HG02938 (cell line): ENCODE data around the gene CNBP.
A peak's percentile ranks its signal among the peaks of the same experiment; 100 is the strongest.
"Not testable (repeated sequence)": the region's sequence is repeated elsewhere in the genome, so short reads cannot be mapped to it uniquely, and the experiment has no call there.

ENCODE experiments used
- ATAC-seq: cut with Tn5 transposase; IDR thresholded peaks from one replicate; pipeline ENCODE4 v1.9.1; 2021; ENCODE audit warnings: mild to moderate bottlenecking, moderate library complexity; ENCODE audit not compliant: unreplicated experiment

Gene CNBP

GRCh38 chr3:129183569-129184395 lies at the start of gene CNBP:
CNBP (minus strand) TSS chr3:129183896; CDS start chr3:129171757, 12,139 bp downstream.
- ATAC-seq, result peak; percentile 91

DNA sequence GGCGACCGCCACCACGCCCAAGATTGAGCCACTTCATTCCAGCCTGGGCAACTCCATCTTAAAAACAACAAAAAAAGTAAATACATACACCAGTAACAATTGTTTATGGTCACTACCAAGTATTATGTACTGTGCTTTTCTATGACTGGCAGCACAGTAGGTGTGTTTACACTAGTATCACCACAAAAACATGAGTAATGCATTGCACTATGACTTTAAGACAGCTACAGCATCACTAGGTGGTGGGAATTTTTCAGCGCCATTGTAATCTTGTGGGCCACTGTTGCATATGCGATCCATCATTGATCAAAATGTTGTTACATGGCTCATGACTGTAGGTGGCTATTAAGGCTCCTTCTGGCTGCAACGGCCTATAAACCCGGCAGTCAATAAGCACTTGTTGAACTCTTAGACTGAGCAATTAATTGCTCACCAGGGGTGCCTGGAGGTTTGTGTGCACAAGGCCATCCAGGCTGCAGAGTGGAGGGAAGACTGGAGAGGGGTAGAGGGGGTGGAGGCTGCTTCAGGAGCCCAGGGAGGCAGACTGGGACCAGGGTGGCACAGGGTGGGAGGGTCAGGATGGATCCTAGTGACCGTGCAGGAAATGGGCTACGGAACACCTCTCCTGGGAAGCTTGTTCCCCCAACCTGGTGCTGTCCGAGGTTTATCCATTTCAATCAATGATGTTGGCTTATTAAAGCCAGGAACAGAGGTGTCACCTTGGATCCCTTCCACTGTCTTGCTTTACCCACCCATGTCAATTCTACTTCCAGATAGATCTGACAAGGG lies 47.8 kb upstream of the CNBP start:
- no peak for ATAC-seq

DNA sequence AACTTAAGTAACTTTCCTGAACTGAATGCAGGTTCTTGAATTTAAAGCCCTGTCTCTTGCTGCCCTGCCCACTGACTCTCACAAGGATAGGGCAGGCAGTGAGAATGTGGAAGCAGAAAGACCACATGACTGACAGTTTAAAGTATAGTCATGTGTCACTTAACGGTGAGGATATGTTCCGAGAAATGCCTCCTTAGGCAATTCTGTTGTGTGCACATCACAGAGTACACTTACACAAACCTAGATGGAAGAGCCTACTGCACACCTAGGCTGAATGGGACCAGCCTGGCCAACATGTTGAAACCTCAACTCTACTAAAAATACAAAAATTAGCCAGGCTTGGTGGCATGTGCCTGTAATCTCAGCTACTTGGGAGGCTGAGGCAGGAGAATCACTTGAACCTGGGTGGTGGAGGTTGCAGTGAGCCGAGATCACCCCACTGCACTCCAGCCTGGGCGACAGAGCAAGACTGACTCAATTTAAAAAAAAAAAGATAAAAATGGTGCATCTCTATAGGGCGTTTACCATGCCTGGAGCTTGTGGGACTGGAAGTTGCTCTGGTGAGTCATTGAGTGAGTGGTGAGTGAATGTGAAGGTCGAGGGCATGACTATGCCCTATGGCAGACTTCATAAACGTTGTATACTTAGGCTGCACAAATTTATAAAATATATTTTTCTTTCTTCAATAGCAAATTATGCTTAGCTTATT lies 46.8 kb upstream of the CNBP start:
- ATAC-seq, result no peak

GRCh38 chr3:129228891-129229585 lies 45.3 kb upstream of the CNBP start:
- no peak for ATAC-seq

DNA sequence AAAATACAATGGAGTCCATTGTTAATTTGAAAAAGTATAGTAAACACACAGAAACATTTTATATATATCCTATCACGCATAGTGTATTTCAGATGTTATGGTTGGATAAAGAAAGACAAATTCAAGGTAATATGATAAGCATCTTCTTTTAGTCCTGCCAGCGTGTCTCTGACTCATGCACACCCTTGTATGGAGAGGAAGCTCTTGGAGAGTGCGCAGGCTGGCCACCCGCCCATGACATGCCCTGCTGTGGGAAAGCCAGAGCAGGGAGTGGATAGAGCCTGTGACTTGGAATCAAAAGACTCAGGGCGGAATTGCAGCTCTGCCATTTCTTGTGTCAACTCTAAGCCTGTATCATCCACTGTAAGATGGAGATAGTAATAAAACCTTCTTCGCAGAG lies 42.7 kb upstream of the CNBP start:
- ATAC-seq, result no peak

DNA sequence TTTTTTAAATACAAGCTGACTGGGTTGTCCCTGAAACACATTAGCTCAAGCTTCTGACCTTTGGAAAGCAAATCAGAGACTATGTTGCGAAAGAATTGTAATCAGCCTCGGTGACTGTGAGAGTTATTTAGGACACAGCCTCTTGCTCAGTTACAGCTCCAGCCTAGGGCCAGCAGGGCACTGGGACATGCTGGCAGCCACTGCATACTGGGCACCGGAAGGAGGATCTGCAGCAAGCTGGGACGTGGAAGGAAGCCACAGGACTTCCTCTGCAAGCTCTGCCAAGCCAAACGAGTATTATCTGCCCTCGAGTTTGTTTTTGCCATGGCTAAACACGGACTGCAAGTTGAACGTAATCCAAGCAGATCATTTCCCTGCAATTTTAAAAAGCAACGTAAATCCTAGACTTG lies 41.3 kb upstream of the CNBP start:
- ATAC-seq, result no peak

DNA sequence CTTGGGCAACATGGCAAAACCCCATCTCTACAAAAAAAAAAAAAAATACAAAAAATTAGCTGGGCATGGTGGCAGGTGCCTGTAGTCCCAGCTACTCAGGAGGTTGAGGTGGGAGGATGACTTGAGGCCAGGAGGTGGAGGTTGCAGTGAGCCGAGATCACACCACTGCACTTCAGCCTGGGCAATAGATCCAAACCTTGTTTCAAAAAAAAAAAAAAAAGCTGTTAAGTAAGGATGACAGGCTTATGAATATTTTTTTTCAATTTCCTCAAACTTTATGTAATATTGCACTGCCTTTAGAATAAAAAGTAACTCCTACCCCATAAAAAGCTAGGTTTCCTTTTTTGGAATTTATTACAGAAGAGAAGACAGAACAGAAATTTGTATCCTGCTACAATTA lies 40.7 kb upstream of the CNBP start:
- ATAC-seq, result not testable (repeated sequence)

GRCh38 chr3:129218742-129219141 lies 35.0 kb upstream of the CNBP start:
- no peak for ATAC-seq

GRCh38 chr3:129213238-129213637 lies 29.5 kb upstream of the CNBP start:
- ATAC-seq, result no peak

DNA sequence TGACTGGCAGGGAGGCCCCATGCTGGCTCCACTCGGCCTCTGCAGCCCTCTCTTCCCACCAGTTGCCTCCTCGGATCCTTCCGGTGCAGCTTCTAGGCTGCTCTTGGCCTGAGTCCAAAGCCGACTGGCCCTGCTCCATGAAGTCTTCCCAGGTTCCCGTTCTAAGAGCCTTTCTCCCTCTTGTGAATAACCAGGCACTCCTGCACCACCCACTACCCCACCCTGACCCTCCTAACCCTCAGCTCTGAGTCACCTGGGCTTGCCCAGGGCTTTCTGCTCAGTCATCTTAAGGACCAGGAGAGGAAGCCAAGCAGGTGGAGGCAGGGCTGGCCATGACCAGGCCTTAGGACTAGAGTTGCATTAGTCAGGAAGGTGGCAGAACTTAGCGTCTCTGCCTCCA lies 28.1 kb upstream of the CNBP start:
- ATAC-seq, result no peak

- no peak for ATAC-seq
These were observed 27.6 kb upstream of the CNBP start for GRCh38 chr3:129211345-129211744.

- ATAC-seq, result no peak
These were observed 23.8 kb upstream of the CNBP start for GRCh38 chr3:129207479-129207878.

DNA sequence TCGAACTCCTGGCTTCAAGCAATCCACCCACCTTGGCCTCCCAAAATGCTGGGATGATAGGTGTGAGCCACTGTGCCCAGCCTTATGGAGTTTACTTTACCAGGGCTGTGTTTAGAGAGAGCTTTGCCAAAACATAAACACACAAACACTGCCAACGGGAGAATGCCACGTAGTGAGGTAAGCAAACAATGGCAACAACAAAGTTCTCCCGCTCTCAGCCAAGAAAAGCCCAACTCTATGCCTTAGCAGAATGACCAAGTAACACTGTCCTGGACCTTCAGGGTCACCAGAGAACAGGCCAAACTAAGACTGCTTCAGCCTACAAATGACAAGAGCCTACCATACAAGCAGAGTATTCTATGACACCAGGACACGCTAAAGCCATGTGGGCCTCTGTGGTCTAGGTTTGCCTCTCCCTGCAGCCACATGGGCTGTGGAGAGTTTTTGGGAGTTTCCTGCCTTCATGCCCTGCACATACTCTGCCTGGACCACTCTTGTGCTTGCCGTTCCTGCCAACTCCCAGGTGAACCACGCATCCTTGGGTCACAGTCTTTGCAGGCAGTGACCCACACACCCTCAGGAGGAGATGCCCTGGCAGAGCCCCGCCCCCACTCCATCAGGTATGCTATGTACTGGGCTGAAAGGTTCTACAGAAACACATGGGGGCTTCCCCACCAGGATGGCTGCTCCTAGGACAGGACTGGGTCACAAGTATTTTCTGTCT lies 21.6 kb upstream of the CNBP start:
- ATAC-seq, result no peak

DNA sequence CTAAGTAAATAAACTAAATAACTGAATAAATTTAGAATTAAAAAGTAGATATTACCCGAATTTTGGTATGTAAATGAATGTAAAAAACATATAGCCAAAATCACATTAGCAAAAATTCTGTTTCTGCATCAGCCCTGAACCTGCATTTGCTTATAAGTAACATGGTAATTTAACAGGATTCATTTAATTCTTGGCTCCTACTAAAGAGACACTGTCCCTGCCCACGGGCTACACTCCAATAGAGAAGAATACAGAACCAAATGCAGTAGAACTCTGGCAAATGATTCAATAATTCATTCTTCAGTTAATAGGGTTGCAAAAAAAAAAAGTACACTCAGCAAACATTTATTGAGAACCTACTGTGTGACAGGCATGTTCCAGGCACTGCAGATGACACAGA lies 20.8 kb upstream of the CNBP start:
- no peak for ATAC-seq

GRCh38 chr3:129199366-129199765 lies 15.7 kb upstream of the CNBP start:
- no peak for ATAC-seq

- no peak for ATAC-seq
These were observed 13.6 kb upstream of the CNBP start for GRCh38 chr3:129197321-129197720.

GRCh38 chr3:129196601-129197000 lies 12.9 kb upstream of the CNBP start:
- ATAC-seq, result no peak

DNA sequence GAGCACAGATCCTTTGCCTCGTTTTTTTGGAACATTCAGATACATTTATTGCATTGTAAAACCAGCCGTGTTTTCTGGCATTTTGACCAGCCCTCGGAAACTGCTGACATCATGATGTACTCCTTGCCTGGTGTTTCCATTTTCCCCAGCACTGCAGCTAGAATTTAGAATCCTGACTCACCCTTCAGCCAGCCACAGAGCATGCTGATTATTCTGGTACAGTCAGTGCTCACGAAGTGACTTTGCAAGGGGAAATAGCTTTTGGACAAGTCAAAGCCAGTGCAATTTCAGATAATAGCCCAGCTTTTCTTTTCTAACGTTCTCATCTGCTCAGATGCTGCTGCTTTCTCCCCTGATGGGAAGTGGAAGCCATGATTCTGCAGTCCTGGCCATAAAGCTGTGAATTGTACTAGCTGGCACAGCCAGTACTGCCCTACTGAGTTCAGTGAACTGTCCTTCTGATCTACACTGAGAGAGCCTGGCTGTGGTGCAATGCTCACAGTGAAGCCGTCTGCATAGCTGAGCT lies 12.1 kb upstream of the CNBP start:
- ATAC-seq, result no peak

DNA sequence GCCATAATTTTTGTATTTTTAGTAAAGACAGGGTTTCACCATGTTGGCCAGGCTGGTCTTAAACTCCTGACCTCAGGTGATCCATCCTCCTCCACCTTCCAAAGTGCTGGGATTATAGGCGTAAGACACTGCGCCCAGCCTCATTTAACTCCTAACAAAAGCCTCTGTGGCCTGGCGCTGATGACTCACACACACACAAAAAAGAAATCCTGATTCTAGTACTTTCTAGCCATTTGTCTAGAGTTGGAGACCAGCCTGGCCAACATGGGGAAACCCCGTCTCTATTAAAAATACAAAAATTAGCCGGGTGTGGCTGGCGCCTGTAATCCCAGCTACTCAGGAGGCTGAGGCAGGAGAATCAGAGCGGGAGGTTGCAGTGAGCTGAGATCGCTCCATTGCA lies 6.1 kb upstream of the CNBP start:
- ATAC-seq, result not testable (repeated sequence)

- ATAC-seq, result no peak
These were observed 4.2 kb upstream of the CNBP start for GRCh38 chr3:129187857-129188256.
